K562 (cell line): ENCODE measurements around the gene LBHD2. TPM values are rescaled to one million over a fixed set of nuclear protein-coding genes. Genes with fewer than 3 reads are reported as not detected.

ENCODE experiments used
- ARHGAP35 ChIP-seq: fragments of 450-650 bp; IDR thresholded peaks from 2 replicates; pipeline ENCODE4 v1.6.1; 2018; ENCODE audit not compliant: partially characterized antibody
- ARID1B ChIP-seq: fragments of 450-650 bp; IDR thresholded peaks from 2 replicates; pipeline ENCODE4 v1.6.1; 2016; ENCODE audit warnings: antibody characterized with exemption, mild to moderate bottlenecking, inconsistent platforms
- ARNT ChIP-seq, 2 experiments: fragments of 450-650 bp; IDR thresholded peaks; 2 replicates each; pipeline ENCODE4 v1.6.1; 2016; ENCODE audit warnings: mild to moderate bottlenecking in 1 of 2
- DIDO1 ChIP-seq: fragments of 450-650 bp; IDR thresholded peaks from 2 replicates; pipeline ENCODE4 v1.6.1; 2016; ENCODE audit warnings: low read depth, missing biosample characterization, missing genetic modification characterization
- DPF2 ChIP-seq: fragments of 450-650 bp; IDR thresholded peaks from 2 replicates; pipeline ENCODE4 v1.6.1; 2016
- E2F8 ChIP-seq: fragments of 450-650 bp; IDR thresholded peaks from 2 replicates; pipeline ENCODE4 v1.7.1; 2018; ENCODE audit warnings: mild to moderate bottlenecking, low read depth; ENCODE audit not compliant: partially characterized antibody
- MIER1 ChIP-seq: fragments of 450-650 bp; IDR thresholded peaks from 2 replicates; pipeline ENCODE4 v1.6.1; 2016; ENCODE audit warnings: antibody characterized with exemption, mild to moderate bottlenecking, low read depth
- NCOA1 ChIP-seq: fragments of 450-650 bp; IDR thresholded peaks from 2 replicates; pipeline ENCODE4 v1.6.1; 2016; ENCODE audit warnings: low read depth
- PURB ChIP-seq: sonication (generic); formaldehyde crosslinking; IDR thresholded peaks from 2 replicates; pipeline ENCODE4 v1.9.0; 2021; ENCODE audit warnings: low read depth, mild to moderate bottlenecking, missing genetic modification reagents
- ZBTB2 ChIP-seq: fragments of 450-650 bp; IDR thresholded peaks from 2 replicates; pipeline ENCODE4 v1.6.1; 2016; ENCODE audit warnings: antibody characterized with exemption
- ZFX ChIP-seq: sonication (generic); formaldehyde crosslinking; IDR thresholded peaks from 2 replicates; pipeline ENCODE4 v1.8.0; 2022; ENCODE audit warnings: mild to moderate bottlenecking, missing genetic modification reagents, moderate library complexity
- ZNF165 ChIP-seq: fragments of 250-450 bp; sonication (Bioruptor Pico); IDR thresholded peaks from 2 replicates; pipeline ENCODE4 v1.4.0; 2020; ENCODE audit warnings: borderline replicate concordance
- ZNF23 ChIP-seq: fragments of 250-450 bp; sonication (Bioruptor Pico); IDR thresholded peaks from 2 replicates; pipeline ENCODE4 v1.4.0; 2020; ENCODE audit warnings: mild to moderate bottlenecking
- ZNF511 ChIP-seq: sonication (generic); formaldehyde crosslinking; IDR thresholded peaks from 2 replicates; pipeline ENCODE4 v1.8.0; 2022; ENCODE audit warnings: mild to moderate bottlenecking, missing genetic modification reagents
- ZNF699 ChIP-seq: fragments of 250-450 bp; sonication (Bioruptor Pico); IDR thresholded peaks from 2 replicates; pipeline ENCODE4 v1.8.0; 2021; ENCODE audit warnings: mild to moderate bottlenecking, moderate library complexity; ENCODE audit not compliant: insufficient replicate concordance
- polyA plus RNA-seq, 8 experiments: library from polyadenylated mRNA; depleted of rRNA in 4 of 8; stranded (reverse) in 5 of 8; unstranded in 3 of 8; fragments of >200 nt; fragmentation: Nextera tagmentation in 2 of 8; fragmentation: Illumina TruSeq in 1 of 8; extraction: Ambion mirVana in 2 of 8; extraction: Trizol in 1 of 8; gene quantifications; 2 replicates each; pipeline versions ENCODE4 v1.2.1 to v1.2.3, GENCODE V29; 2011 to 2014; ENCODE audit warnings: inconsistent platforms in 1 of 8, missing spikeins in 1 of 8
- total RNA-seq, 7 experiments: library from RNA; depleted of rRNA in 6 of 7; stranded (reverse); fragments of >200 nt in 6 of 7; fragmentation: Illumina TruSeq in 2 of 7; extraction: Trizol in 2 of 7; gene quantifications; 2 replicates each; pipeline versions ENCODE4 v1.2.1 to v1.2.3, GENCODE V29; 2011 to 2021; ENCODE audit warnings: low replicate concordance in 1 of 7
- TF ChIP-seq, protein P1 (sequence below): IDR thresholded peaks from 2 replicates; pipeline ENCODE4 v1.6.1; 2011; ENCODE audit warnings: borderline replicate concordance, low read depth, mild to moderate bottlenecking, moderate library complexity, low read length; ENCODE audit not compliant: insufficient read depth, poor library complexity, severe bottlenecking
- TF ChIP-seq, protein P2 (sequence below): fragments of 250-450 bp; sonication (Bioruptor Pico); IDR thresholded peaks from 2 replicates; pipeline ENCODE4 v1.8.0; 2021; ENCODE audit warnings: moderate library complexity, mild to moderate bottlenecking, inconsistent platforms

LBHD2 gene
- total and polyA plus RNA-seq, 9 of the 15 experiments (the other 6 are each of a cell fraction or from before 2014, with no cell fraction given): not detected

DNA sequence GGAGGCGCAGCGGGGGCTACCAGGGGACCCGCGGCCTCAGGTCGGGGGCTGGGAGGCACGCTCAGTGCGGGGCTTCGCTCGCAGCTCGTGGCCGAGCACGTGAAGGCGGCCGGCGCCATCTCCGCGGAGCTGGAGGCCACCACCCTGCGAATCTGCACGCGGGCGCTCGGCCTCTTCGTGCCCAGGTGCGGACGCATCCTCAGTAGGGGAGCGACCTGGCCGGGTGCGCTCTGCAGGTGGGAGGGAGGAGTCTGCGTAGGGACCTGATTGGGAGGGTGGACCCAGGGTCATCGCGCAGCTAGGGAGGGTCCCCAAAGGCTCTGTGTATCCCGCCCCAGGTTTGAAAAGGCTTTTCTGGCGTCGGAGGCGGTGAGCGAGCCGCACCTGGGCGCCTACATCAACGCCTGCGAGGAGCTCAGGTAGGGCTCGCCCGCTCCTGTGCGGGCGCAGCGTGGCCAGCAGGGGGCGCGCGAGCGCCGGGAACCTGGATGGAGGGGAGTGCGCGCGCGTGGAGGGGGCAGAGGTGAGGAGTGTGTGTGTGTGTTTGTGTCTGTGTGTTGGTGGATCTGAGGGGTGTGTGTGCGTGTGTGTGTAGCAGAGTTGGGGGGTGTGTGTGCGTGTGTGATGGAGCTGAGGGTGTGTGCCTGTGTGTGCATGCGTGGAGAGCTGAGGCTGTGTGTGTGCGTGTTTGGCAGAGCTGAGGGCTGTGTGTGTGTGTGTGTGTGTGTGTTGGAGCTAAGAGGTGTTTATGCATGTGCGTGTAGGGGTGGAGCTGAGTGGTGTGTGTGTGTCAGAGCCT is 20.8 kb downstream of the LBHD2 start (continued):
- TF ChIP-seq E2F8 (peak; percentile 69), MIER1 (peak; percentile 39; the same call in 1 of the 2 replicates), ZNF23 (CRISPR knock-in tag) (no peak), DIDO1 (tag) (peak; percentile 44; the same call in 1 of the 2 replicates), DPF2 (peak; percentile 59; the same call in 1 of the 2 replicates), ZBTB2 (peak; percentile 69; the same call in 1 of the 2 replicates), NCOA1 (peak; percentile 62; the same call in 1 of the 2 replicates), ZFX (CRISPR knock-in tag) (no peak), PURB (no peak), ZNF699 (CRISPR knock-in tag) (no peak), ARID1B (peak; percentile 72), ARHGAP35 (peak; percentile 49), ZNF165 (CRISPR knock-in tag) (no peak), ZNF511 (CRISPR knock-in tag) (no peak), ARNT (IDR thresholded peaks at IDR 0.05) (0 out of 4 replicates have a peak, but pooled peaks of 1 of the 2 experiments have one; percentile 38)
- TF ChIP-seq, protein P1, sequence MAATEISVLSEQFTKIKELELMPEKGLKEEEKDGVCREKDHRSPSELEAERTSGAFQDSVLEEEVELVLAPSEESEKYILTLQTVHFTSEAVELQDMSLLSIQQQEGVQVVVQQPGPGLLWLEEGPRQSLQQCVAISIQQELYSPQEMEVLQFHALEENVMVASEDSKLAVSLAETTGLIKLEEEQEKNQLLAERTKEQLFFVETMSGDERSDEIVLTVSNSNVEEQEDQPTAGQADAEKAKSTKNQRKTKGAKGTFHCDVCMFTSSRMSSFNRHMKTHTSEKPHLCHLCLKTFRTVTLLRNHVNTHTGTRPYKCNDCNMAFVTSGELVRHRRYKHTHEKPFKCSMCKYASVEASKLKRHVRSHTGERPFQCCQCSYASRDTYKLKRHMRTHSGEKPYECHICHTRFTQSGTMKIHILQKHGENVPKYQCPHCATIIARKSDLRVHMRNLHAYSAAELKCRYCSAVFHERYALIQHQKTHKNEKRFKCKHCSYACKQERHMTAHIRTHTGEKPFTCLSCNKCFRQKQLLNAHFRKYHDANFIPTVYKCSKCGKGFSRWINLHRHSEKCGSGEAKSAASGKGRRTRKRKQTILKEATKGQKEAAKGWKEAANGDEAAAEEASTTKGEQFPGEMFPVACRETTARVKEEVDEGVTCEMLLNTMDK: peak; percentile 43
- TF ChIP-seq, protein P2, sequence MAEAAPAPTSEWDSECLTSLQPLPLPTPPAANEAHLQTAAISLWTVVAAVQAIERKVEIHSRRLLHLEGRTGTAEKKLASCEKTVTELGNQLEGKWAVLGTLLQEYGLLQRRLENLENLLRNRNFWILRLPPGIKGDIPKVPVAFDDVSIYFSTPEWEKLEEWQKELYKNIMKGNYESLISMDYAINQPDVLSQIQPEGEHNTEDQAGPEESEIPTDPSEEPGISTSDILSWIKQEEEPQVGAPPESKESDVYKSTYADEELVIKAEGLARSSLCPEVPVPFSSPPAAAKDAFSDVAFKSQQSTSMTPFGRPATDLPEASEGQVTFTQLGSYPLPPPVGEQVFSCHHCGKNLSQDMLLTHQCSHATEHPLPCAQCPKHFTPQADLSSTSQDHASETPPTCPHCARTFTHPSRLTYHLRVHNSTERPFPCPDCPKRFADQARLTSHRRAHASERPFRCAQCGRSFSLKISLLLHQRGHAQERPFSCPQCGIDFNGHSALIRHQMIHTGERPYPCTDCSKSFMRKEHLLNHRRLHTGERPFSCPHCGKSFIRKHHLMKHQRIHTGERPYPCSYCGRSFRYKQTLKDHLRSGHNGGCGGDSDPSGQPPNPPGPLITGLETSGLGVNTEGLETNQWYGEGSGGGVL (CRISPR knock-in tag): no peak
